Measurements from ENCODE around the gene GPD2.

GPD2 gene

DNA sequence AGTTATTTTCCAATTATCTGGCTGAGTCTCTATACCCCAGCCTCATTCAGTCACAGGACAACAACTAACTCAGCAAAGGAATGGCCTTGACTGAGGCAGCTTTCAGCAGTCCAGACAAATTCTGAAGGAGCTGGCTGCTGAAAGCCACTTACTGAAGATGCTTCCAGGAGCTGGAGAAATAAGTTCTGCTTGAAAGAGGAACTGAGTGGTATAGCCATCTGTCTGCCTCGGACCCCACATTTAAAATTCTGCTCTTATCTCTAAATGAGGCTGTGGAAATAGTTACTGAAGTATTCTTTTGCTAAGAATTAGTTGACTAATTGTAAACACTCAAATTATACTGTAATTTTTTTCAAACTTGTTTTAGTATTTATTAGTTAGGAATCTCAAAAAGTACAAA lies 9.1 kb upstream of the GPD2 start:
- no peak overlapping the region for H3K9ac ChIP-seq (ENCODE audit: low read depth, low read length)
- H3K36me3 ChIP-seq (ENCODE audit: insufficient read depth, low read length) = no peaks in the 10 kb centered on the region
- H3K9me3 ChIP-seq (ENCODE audit: control insufficient read depth, insufficient read depth, low read length) = no peaks in the 10 kb centered on the region
- H3K4me1 ChIP-seq (ENCODE audit: insufficient read depth, low read length) = peaks cover 9% of the 10 kb centered on the region; the same call in 1 of the 2 replicates

DNA sequence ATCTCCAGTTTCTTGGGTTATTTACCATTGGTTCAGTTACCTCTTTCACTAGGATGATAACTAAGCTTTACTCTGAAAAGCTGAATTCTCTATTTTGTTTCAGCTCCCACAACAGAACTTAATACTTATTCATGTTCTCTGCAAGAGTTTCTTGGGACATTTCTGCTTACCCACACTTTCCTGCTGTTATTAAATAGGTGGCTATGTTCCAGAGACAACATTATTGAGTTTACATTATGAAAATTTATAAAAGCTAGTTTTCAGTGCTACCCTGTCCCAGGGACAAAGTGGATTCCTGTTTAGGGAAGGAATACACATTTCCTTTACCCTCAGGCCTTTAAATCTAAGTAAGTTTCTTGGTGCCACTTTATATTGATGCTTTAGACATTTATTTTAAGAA lies 7.0 kb upstream of the GPD2 start:
- H3K36me3 ChIP-seq (ENCODE audit: insufficient read depth, low read length) = no peaks in the 10 kb centered on the region
- peaks cover 9% of the 10 kb centered on the region; the same call in 1 of the 2 replicates for H3K4me1 ChIP-seq (ENCODE audit: insufficient read depth, low read length)
- no peaks in the 10 kb centered on the region for H3K9me3 ChIP-seq (ENCODE audit: control insufficient read depth, insufficient read depth, low read length)
- no peak overlapping the region for H3K9ac ChIP-seq (ENCODE audit: low read depth, low read length)

- Histone ChIP-seq H3K9ac (ENCODE audit: low read depth, low read length) (no peak overlapping the region), H3K9me3 (ENCODE audit: control insufficient read depth, insufficient read depth, low read length) (no peaks in the 10 kb centered on the region), H3K36me3 (ENCODE audit: insufficient read depth, low read length) (no peaks in the 10 kb centered on the region), H3K4me1 (ENCODE audit: insufficient read depth, low read length) (peaks cover 9% of the 10 kb centered on the region; the same call in 1 of the 2 replicates)
These were observed 5.8 kb upstream of the GPD2 start for GRCh38 chr2:156430236-156430979.

GRCh38 chr2:156430980-156431358 lies 5.2 kb upstream of the GPD2 start:
- H3K9me3 ChIP-seq (ENCODE audit: control insufficient read depth, insufficient read depth, low read length) = no peaks in the 10 kb centered on the region
- no peak overlapping the region for H3K9ac ChIP-seq (ENCODE audit: low read depth, low read length)
- peaks cover 9% of the 10 kb centered on the region; the same call in 1 of the 2 replicates for H3K4me1 ChIP-seq (ENCODE audit: insufficient read depth, low read length)
- no peaks in the 10 kb centered on the region for H3K36me3 ChIP-seq (ENCODE audit: insufficient read depth, low read length)

DNA sequence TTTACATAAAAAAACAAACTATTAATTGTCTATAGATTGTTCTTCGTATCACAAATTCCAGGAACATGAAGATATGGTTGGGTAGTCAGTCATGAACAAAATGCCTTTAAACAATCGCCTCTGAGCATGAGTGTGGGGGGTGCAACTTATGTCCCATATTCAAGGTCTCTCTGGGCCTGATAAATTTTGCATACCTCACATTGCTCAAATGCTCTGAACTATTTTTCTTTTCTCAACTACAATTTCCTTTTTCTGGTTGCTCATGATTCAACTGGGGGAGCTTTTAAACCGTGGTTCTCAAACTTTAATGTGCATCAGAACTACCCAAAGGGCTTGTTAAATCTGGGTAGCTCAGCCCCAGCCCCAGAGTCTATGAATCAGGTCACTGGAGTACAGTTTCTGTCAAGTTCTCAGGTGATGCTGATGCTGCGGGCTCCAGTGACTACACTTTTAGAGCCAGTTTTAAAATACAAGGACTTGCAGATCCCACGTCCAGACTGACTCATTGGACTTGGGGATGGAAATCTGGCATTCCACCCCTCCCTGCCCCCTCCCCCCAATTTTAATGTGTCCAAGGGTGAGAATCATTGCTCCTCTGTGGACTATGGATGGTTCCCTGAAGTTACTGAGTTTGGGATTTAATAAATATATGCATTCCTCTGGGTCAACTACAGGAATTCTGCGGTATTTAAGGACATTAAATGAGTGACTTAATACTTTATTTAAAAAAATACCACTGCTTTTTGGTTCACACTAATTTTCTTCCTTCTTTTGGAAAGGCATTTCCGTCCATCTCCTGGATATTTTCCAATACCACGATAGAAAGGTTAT lies 1.5 kb upstream of the GPD2 start:
- peaks cover 14% of the 10 kb centered on the region; the same call in 1 of the 2 replicates for H3K4me1 ChIP-seq (ENCODE audit: insufficient read depth, low read length)
- H3K9me3 ChIP-seq (ENCODE audit: control insufficient read depth, insufficient read depth, low read length) = no peaks in the 10 kb centered on the region
- peak overlapping the region; percentile 98 for H3K9ac ChIP-seq (ENCODE audit: low read depth, low read length)
- H3K36me3 ChIP-seq (ENCODE audit: insufficient read depth, low read length) = no peaks in the 10 kb centered on the region

DNA sequence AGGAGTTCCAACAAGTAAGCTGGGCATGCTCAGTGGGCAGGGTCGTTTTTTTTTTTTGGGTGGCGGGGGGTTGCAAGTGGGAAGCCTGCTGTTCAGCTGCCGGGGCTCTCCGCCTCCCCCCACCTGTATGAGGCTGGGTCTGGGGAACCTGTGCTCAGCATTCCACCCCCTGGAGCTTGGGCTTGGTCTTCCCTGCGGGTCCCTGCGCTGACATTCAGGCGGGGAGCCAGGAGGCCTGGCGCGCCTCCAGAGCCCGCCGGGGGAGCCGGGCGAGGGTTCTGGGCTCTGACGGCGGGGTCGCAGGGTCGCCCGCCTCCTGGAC lies 822 bp upstream of the GPD2 start:
- Histone ChIP-seq H3K36me3 (ENCODE audit: insufficient read depth, low read length) (no peaks in the 10 kb centered on the region), H3K4me1 (ENCODE audit: insufficient read depth, low read length) (peaks cover 14% of the 10 kb centered on the region; the same call in 1 of the 2 replicates), H3K9ac (ENCODE audit: low read depth, low read length) (peak overlapping the region; percentile 98), H3K9me3 (ENCODE audit: control insufficient read depth, insufficient read depth, low read length) (no peaks in the 10 kb centered on the region)

DNA sequence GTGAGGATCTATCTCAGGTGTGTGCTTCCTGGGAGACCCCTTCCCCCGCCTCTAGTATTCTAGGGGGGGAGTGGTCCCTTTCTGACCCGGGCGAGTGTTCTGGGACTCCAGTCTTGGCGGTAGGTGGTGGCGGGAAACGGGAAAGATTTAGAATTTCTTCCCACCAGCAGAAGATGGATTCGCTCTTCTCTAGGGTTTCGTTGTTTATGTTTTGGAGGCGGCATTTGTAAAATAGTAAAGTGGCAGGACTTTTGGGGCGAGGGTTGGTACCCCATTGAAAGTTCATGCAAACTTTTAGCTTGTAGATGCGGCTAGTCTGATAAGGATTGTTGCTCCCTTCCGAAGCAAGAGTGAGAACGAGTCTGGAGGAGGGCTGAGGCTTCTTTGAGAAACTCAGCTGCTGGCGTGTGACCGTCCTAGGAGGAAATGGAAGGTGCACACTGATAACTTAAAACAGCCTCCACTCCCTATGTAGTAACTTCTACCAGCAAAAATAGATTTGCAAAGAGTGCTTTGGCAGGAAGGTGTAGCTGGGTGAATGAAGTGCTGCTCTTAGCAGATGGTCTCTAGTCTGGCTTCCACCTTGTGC lies 412 bp downstream of the GPD2 start:
- no peaks in the 10 kb centered on the region for H3K36me3 ChIP-seq (ENCODE audit: insufficient read depth, low read length)
- no peaks in the 10 kb centered on the region for H3K9me3 ChIP-seq (ENCODE audit: control insufficient read depth, insufficient read depth, low read length)
- H3K4me1 ChIP-seq (ENCODE audit: insufficient read depth, low read length) = peaks cover 6% of the 10 kb centered on the region; the same call in 1 of the 2 replicates
- H3K9ac ChIP-seq (ENCODE audit: low read depth, low read length) = peak overlapping the region; percentile 98

- Histone ChIP-seq H3K9me3 (ENCODE audit: control insufficient read depth, insufficient read depth, low read length) (no peaks in the 10 kb centered on the region), H3K36me3 (ENCODE audit: insufficient read depth, low read length) (no peaks in the 10 kb centered on the region), H3K4me1 (ENCODE audit: insufficient read depth, low read length) (peaks cover 6% of the 10 kb centered on the region; the same call in 1 of the 2 replicates), H3K9ac (ENCODE audit: low read depth, low read length) (peak overlapping the region; percentile 98)
These were observed 1.2 kb downstream of the GPD2 start for GRCh38 chr2:156437272-156437930.

- Histone ChIP-seq H3K9me3 (ENCODE audit: control insufficient read depth, insufficient read depth, low read length) (no peaks in the 10 kb centered on the region), H3K9ac (ENCODE audit: low read depth, low read length) (no peak overlapping the region; the same call in 1 of the 2 replicates), H3K4me1 (ENCODE audit: insufficient read depth, low read length) (peaks cover 6% of the 10 kb centered on the region; the same call in 1 of the 2 replicates), H3K36me3 (ENCODE audit: insufficient read depth, low read length) (no peaks in the 10 kb centered on the region)
These were observed 1.8 kb downstream of the GPD2 start for GRCh38 chr2:156437931-156438410.

DNA sequence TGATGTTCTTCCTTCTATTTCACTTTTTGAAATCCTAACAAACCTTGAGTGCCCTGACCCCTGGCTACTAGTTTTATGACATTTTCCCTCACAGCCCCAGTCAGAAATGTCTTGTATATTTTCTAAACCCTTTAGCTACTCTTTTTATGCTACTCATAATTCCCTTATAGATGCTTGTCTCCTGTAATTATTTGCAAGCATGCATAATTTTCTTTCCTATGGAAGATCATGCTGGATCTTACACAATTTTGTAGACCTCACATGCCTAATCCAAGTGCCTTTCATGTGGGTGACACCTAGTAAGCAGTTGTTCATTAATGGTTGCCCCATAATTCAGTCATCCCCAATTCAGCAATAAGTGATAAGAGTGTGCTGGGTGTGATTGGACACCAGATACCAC lies 6.9 kb downstream of the GPD2 start:
- Histone ChIP-seq H3K4me1 (ENCODE audit: insufficient read depth, low read length) (peaks cover 8% of the 10 kb centered on the region), H3K36me3 (ENCODE audit: insufficient read depth, low read length) (no peaks in the 10 kb centered on the region), H3K9ac (ENCODE audit: low read depth, low read length) (no peak overlapping the region), H3K9me3 (ENCODE audit: control insufficient read depth, insufficient read depth, low read length) (no peaks in the 10 kb centered on the region)

- Histone ChIP-seq H3K4me1 (ENCODE audit: insufficient read depth, low read length) (peaks cover 7% of the 10 kb centered on the region; the same call in 1 of the 2 replicates), H3K9ac (ENCODE audit: low read depth, low read length) (no peak overlapping the region), H3K36me3 (ENCODE audit: insufficient read depth, low read length) (no peaks in the 10 kb centered on the region; the same call in 1 of the 2 replicates), H3K9me3 (ENCODE audit: control insufficient read depth, insufficient read depth, low read length) (no peaks in the 10 kb centered on the region)
These were observed 9.4 kb downstream of the GPD2 start for GRCh38 chr2:156445296-156446220.

- Histone ChIP-seq H3K36me3 (ENCODE audit: insufficient read depth, low read length) (no peaks in the 10 kb centered on the region; the same call in 1 of the 2 replicates), H3K4me1 (ENCODE audit: insufficient read depth, low read length) (peaks cover 7% of the 10 kb centered on the region; the same call in 1 of the 2 replicates), H3K9ac (ENCODE audit: low read depth, low read length) (no peak overlapping the region), H3K9me3 (ENCODE audit: control insufficient read depth, insufficient read depth, low read length) (no peaks in the 10 kb centered on the region)
These were observed 11.6 kb downstream of the GPD2 start for GRCh38 chr2:156447761-156448160.

GRCh38 chr2:156448766-156449165 lies 12.6 kb downstream of the GPD2 start:
- Histone ChIP-seq H3K9ac (ENCODE audit: low read depth, low read length) (no peak overlapping the region), H3K4me1 (ENCODE audit: insufficient read depth, low read length) (peaks cover 7% of the 10 kb centered on the region; the same call in 1 of the 2 replicates), H3K36me3 (ENCODE audit: insufficient read depth, low read length) (no peaks in the 10 kb centered on the region; the same call in 1 of the 2 replicates), H3K9me3 (ENCODE audit: control insufficient read depth, insufficient read depth, low read length) (no peaks in the 10 kb centered on the region)

Measured in ES-I3 (cell line).